Kidney (tissue), 22 donors: ENCODE data around the gene CEP104. TPM values are rescaled to one million over a fixed set of nuclear protein-coding genes. Genes with fewer than 3 reads are reported as not detected.

Experiments
- DNase-seq, 5 donors: peaks; one replicate each; pipeline ENCODE4 v3.0.0-alpha.2; 2013 to 2020
- FAIRE-seq: peaks from 2 replicates; lab custom pipeline; 2012; peaks lifted over from hg19 to GRCh38; lab: Jason Lieb, UNC
- H3K27ac ChIP-seq, 2 donors: one replicate each; pipeline ENCODE4 v1.7.0; 2013; ENCODE audit warnings: low read depth in 2 of 2, low read length in 2 of 2, inconsistent platforms in 1 of 2
- H3K27me3 ChIP-seq: one replicate; pipeline ENCODE4 v1.7.1; 2013; ENCODE audit warnings: low read length, inconsistent platforms; ENCODE audit not compliant: control insufficient read depth, insufficient read depth
- H3K36me3 ChIP-seq, 3 donors: one replicate each; pipeline versions ENCODE4 v1.7.0 to v1.7.1; 2013; ENCODE audit warnings: low read length in 3 of 3, control low read depth in 1 of 3, inconsistent platforms in 1 of 3; ENCODE audit not compliant: insufficient read depth in 3 of 3, control insufficient read depth in 2 of 3
- H3K4me1 ChIP-seq, 3 donors: one replicate each; pipeline versions ENCODE4 v1.7.0 to v1.7.1; 2013; ENCODE audit warnings: low read length in 3 of 3, inconsistent platforms in 1 of 3, low read depth in 1 of 3; ENCODE audit not compliant: control insufficient read depth in 2 of 3, insufficient read depth in 2 of 3
- H3K4me3 ChIP-seq, 3 donors: one replicate each; pipeline versions ENCODE4 v1.7.0 to v1.8.1; 2013; ENCODE audit warnings: low read length in 3 of 3, control low read depth in 1 of 3, inconsistent platforms in 1 of 3
- H3K9ac ChIP-seq, 3 donors: one replicate each; pipeline versions ENCODE4 v1.7.0 to v1.7.1; 2013; ENCODE audit warnings: low read length in 3 of 3, control low read depth in 1 of 3, inconsistent platforms in 1 of 3
- H3K9me3 ChIP-seq, 3 donors: one replicate each; pipeline versions ENCODE4 v1.7.0 to v1.7.1; 2013; ENCODE audit warnings: low read length in 3 of 3, control low read depth in 1 of 3, inconsistent platforms in 1 of 3; ENCODE audit not compliant: control insufficient read depth in 2 of 3, insufficient read depth in 1 of 3
- CTCF ChIP-seq: IDR thresholded peaks from 3 replicates; pipeline ENCODE4 v1.5.1; 2012; ENCODE audit warnings: mild to moderate bottlenecking, moderate library complexity, borderline replicate concordance; ENCODE audit not compliant: insufficient read depth; ENCODE audit errors: extremely low read depth
- intact Hi-C: fragments of 100-400 bp; cut with DNase I; formaldehyde crosslinking; loops from one replicate; pipeline ENCODE4 v1.11.1; 2022
- long read RNA-seq, 10 donors: library from polyadenylated mRNA in 1 of 10; unstranded in 1 of 10; transcript quantifications; one replicate each; pipeline ENCODE4 v2.0.0 and lab custom pipeline, GENCODE V29; 2021 to 2026
- polyA plus RNA-seq: library from polyadenylated mRNA; stranded (reverse); fragments of 350-450 nt; fragmentation: Illumina TruSeq; extraction: RNeasy Lipid Tissue Mini Kit (QIAGEN cat#74804); gene quantifications from one replicate; pipeline ENCODE4 v1.2.3, GENCODE V29; 2014; ENCODE audit warnings: low read depth, low replicate concordance; ENCODE audit not compliant: insufficient read depth
- total RNA-seq: library from RNA; stranded (reverse); fragmentation: NEBNext Ultra II Directional; extraction: Animal tissue kit (Norgen Biotek cat#: 25700); gene quantifications from one replicate; pipeline ENCODE4 v1.2.1, GENCODE V29; 2021
- donor health status: control.
- donor health status: control.
- donor health status: control.
- donor health status: control.
- donor health status: control.
- donor health status: DM: yes; HTN: yes; CAD: no.
- donor health status: Normal renal cell carcinoma (clear cell type).

Gene CEP104
- total RNA-seq (51.2 TPM), polyA plus RNA-seq (11.1 TPM)
- long read RNA-seq, donor 1, partial matches to known transcripts: 0 of 1 reads
- long read RNA-seq, donor 1, other reads (novel, unspliced or antisense): 0 of 1 reads
- long read RNA-seq, donor 2, full-length matches to known transcripts: 2 of 2 reads
- long read RNA-seq, donor 2, partial matches to known transcripts: 0 of 2 reads
- long read RNA-seq, donor 2, other reads (novel, unspliced or antisense): 0 of 2 reads
- long read RNA-seq, donor 3: 0 reads
- long read RNA-seq, donor 4, full-length matches to known transcripts: 2 of 2 reads
- long read RNA-seq, donor 4, partial matches to known transcripts: 0 of 2 reads
- long read RNA-seq, donor 4, other reads (novel, unspliced or antisense): 0 of 2 reads
- long read RNA-seq, donor 5, partial matches to known transcripts: 0 of 1 reads
- long read RNA-seq, donor 5, other reads (novel, unspliced or antisense): 0 of 1 reads
- long read RNA-seq, donor 6: 0 reads
- long read RNA-seq, donor 7, full-length matches to known transcripts: 3 of 27 reads
- long read RNA-seq, donor 7, partial matches to known transcripts: 17 of 27 reads
- long read RNA-seq, donor 7, other reads (novel, unspliced or antisense): 7 of 27 reads
- long read RNA-seq, donor 8, full-length matches to known transcripts: 2 of 2 reads
- long read RNA-seq, donor 8, partial matches to known transcripts: 0 of 2 reads
- long read RNA-seq, donor 8, other reads (novel, unspliced or antisense): 0 of 2 reads
- long read RNA-seq, donor 9, partial matches to known transcripts: 0 of 1 reads
- long read RNA-seq, donor 9, other reads (novel, unspliced or antisense): 0 of 1 reads
- long read RNA-seq, donor 10, full-length matches to known transcripts: 1 of 1 reads
- long read RNA-seq, donor 10, partial matches to known transcripts: 0 of 1 reads
- long read RNA-seq, donor 10, other reads (novel, unspliced or antisense): 0 of 1 reads

GRCh38 chr1:3856923-3857790, at the start of gene CEP104, which contains the start of gene DFFB:
TSS of gene CEP104 (minus strand) at chr1:3857211. CDS start at chr1:3852407, 4,804 bp downstream.
TSS of gene DFFB (plus strand) at chr1:3857476. CDS start at chr1:3857604, 128 bp downstream.
- intact Hi-C loops: no loop called here
- Histone ChIP-seq H3K9ac (peak within 1 kb of the TSS; percentile 54 to 67 (median 61)), H3K27ac (peak within 1 kb of the TSS; percentile 62 to 65)

GRCh38 chr1:3906672-3907020, 49.6 kb upstream of the CEP104 start:
- Histone ChIP-seq H3K4me1 (peaks cover 0 to 21% (median 9%) of the 10 kb centered on the region in 3 donors), H3K9me3 (no peaks in the 10 kb centered on the region), H3K27me3 (no peaks in the 10 kb centered on the region), H3K27ac (no peak overlapping the region), H3K4me3 (no peak overlapping the region), H3K36me3 (no peaks in the 10 kb centered on the region), H3K9ac (no peak overlapping the region)
- DNase-seq (peak in 1 of 5 donors; percentile 60), FAIRE-seq (no peak)
- intact Hi-C loops: no loop called here
- TF ChIP-seq CTCF: no peak

More at GRCh38 chr1:3856923-3857790, at the start of gene CEP104, which contains the start of gene DFFB:
- peaks cover 0 to 14% (median 12%) of the 10 kb centered on the region in 3 donors for H3K4me1 ChIP-seq
- DNase-seq (peak; percentile 98), FAIRE-seq (peak; percentile 46)
- H3K4me3 ChIP-seq: peak within 1 kb of the TSS; percentile 82 to 85 (median 83)
- H3K36me3 ChIP-seq: no peaks in the 10 kb centered on the region
- TF ChIP-seq CTCF: peak; percentile 38
- no peaks in the 10 kb centered on the region for H3K27me3 ChIP-seq
- H3K9me3 ChIP-seq: no peaks in the 10 kb centered on the region

- H3K36me3 ChIP-seq: no peaks in the 10 kb centered on the region
- H3K27ac ChIP-seq: no peak overlapping the region
- intact Hi-C loops: no loop called here
- peaks cover 0 to 21% (median 9%) of the 10 kb centered on the region in 3 donors for H3K4me1 ChIP-seq
- no peak overlapping the region for H3K4me3 ChIP-seq
- no peaks in the 10 kb centered on the region for H3K27me3 ChIP-seq
- no peak overlapping the region for H3K9ac ChIP-seq
- no peak for TF ChIP-seq CTCF
- H3K9me3 ChIP-seq: no peaks in the 10 kb centered on the region
- no peak for FAIRE-seq
- peak in 1 of 5 donors; percentile 69 for DNase-seq
Measured at GRCh38 chr1:3905953-3906671, 49.1 kb upstream of the CEP104 start.
